Smooth muscle cell (in vitro differentiated cells): ENCODE measurements around the gene SNRPN. TPM values are rescaled to one million over a fixed set of nuclear protein-coding genes. Genes with fewer than 3 reads are reported as not detected.
"Not testable (repeated sequence)": the region's sequence is repeated elsewhere in the genome, so short reads cannot be mapped to it uniquely, and the experiment has no call there.

ENCODE experiments used
- DNase-seq: peaks from one replicate; lab custom pipeline; 2025; ENCODE audit not compliant: unreplicated experiment; lab: John Stamatoyannopoulos, UW
- H2AFZ ChIP-seq: fragments of 200-600 bp; sonication (generic); 2 replicates; pipeline ENCODE4 v1.6.0; 2016; ENCODE audit warnings: antibody characterized with exemption, low read depth, mild to moderate bottlenecking
- H3F3A ChIP-seq: fragments of 200-600 bp; sonication (generic); 2 replicates; pipeline ENCODE4 v1.6.0; 2017; ENCODE audit warnings: antibody characterized with exemption, low read depth
- H3K27ac ChIP-seq: fragments of 200-600 bp; sonication (generic); 2 replicates; pipeline ENCODE4 v1.5.1; 2016; ENCODE audit warnings: low read depth, mild to moderate bottlenecking
- H3K27me3 ChIP-seq: fragments of 200-600 bp; sonication (generic); 2 replicates; pipeline ENCODE4 v1.6.1; 2016; ENCODE audit warnings: low read depth, mild to moderate bottlenecking
- H3K36me3 ChIP-seq: fragments of 200-600 bp; sonication (generic); 2 replicates; pipeline ENCODE4 v1.5.1; 2016; ENCODE audit warnings: low read depth
- H3K4me1 ChIP-seq: fragments of 200-600 bp; sonication (generic); 2 replicates; pipeline ENCODE4 v1.5.1; 2016; ENCODE audit warnings: low read depth
- H3K4me2 ChIP-seq: fragments of 200-600 bp; sonication (generic); 2 replicates; pipeline ENCODE4 v1.6.0; 2016; ENCODE audit warnings: mild to moderate bottlenecking
- H3K4me3 ChIP-seq: fragments of 200-600 bp; sonication (generic); 2 replicates; pipeline ENCODE4 v1.5.1; 2016; ENCODE audit warnings: mild to moderate bottlenecking
- H3K79me2 ChIP-seq: fragments of 200-600 bp; sonication (generic); 2 replicates; pipeline ENCODE4 v1.6.0; 2016; ENCODE audit warnings: low read depth, mild to moderate bottlenecking
- H3K9ac ChIP-seq: fragments of 200-600 bp; sonication (generic); 2 replicates; pipeline ENCODE4 v1.6.0; 2016; ENCODE audit warnings: low read depth
- H3K9me3 ChIP-seq: fragments of 200-600 bp; sonication (generic); replicated peaks from 2 replicates; pipeline ENCODE4 v1.5.1; 2016; ENCODE audit warnings: low read depth
- H4K20me1 ChIP-seq: fragments of 200-600 bp; sonication (generic); 2 replicates; pipeline ENCODE4 v1.6.0; 2016; ENCODE audit warnings: low read depth
- WGBS: methylation state at CpG from one replicate; pipeline ENCODE4 v1.1.7; 2016; ENCODE audit warnings: low lambda C conversion rate; 5-methylcytosine and 5-hydroxymethylcytosine counted together
- polyA plus RNA-seq: library from polyadenylated mRNA; unstranded; fragments of >200 nt; fragmentation: Nextera tagmentation; extraction: Ambion mirVana; gene quantifications from 2 replicates; pipeline ENCODE4 v1.2.1, GENCODE V29; 2016
- total RNA-seq: library from RNA; depleted of rRNA; stranded (reverse); fragments of >200 nt; gene quantifications from 2 replicates; pipeline ENCODE4 v1.2.3, GENCODE V29; 2014
- TF ChIP-seq, protein P1 (sequence below): fragments of 200-600 bp; sonication (generic); IDR thresholded peaks from 2 replicates; pipeline ENCODE4 v1.5.1; 2017; ENCODE audit warnings: borderline replicate concordance, mild to moderate bottlenecking, antibody characterized with exemption; ENCODE audit not compliant: insufficient read depth, poor library complexity, severe bottlenecking

Gene SNRPN
- total and polyA plus RNA-seq, 2 experiments from 2014 or later, result 206 to 309 TPM

GRCh38 chr15:24933716-24934115, 21.1 kb upstream of the SNRPN start:
- Histone ChIP-seq H3K36me3 (no peaks in the 10 kb centered on the region), H4K20me1 (no peaks in the 10 kb centered on the region), H3K4me2 (no peak overlapping the region), H3K4me1 (no peaks in the 10 kb centered on the region), H2AFZ (no peak overlapping the region), H3K27me3 (no peaks in the 10 kb centered on the region), H3K9ac (no peak overlapping the region), H3K79me2 (no peaks in the 10 kb centered on the region), H3K27ac (no peak overlapping the region), H3F3A (no peaks in the 10 kb centered on the region), H3K4me3 (no peak overlapping the region), H3K9me3 (no peaks in the 10 kb centered on the region)
- DNase-seq, result no peak
- TF ChIP-seq, protein P1, sequence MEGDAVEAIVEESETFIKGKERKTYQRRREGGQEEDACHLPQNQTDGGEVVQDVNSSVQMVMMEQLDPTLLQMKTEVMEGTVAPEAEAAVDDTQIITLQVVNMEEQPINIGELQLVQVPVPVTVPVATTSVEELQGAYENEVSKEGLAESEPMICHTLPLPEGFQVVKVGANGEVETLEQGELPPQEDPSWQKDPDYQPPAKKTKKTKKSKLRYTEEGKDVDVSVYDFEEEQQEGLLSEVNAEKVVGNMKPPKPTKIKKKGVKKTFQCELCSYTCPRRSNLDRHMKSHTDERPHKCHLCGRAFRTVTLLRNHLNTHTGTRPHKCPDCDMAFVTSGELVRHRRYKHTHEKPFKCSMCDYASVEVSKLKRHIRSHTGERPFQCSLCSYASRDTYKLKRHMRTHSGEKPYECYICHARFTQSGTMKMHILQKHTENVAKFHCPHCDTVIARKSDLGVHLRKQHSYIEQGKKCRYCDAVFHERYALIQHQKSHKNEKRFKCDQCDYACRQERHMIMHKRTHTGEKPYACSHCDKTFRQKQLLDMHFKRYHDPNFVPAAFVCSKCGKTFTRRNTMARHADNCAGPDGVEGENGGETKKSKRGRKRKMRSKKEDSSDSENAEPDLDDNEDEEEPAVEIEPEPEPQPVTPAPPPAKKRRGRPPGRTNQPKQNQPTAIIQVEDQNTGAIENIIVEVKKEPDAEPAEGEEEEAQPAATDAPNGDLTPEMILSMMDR, result no peak
- WGBS, result 94% methylated on average over 7 of the region's 7 CpGs

DNA sequence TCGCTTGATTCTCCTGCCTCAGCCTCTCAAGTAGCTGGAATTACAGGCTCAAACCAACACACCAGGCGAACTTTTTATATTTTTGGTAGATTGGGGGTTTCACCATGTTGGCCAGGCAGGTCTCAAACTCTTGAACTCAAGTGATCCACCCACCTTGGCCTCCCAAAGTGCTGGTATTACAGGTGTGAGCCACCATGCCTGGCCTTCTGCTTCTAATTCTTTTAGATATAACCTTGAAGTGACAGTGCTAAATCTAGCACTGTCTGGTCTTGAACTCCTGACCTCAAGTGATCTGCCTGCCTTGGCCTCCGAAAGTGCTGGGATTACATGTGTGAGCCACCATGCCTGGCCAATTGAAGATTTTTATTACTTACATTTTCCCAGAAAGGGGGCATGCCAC, 16.6 kb upstream of the SNRPN start:
- H4K20me1 ChIP-seq, H3K27ac ChIP-seq, H3K79me2 ChIP-seq, H3K9me3 ChIP-seq, H3F3A ChIP-seq, H3K4me3 ChIP-seq, H2AFZ ChIP-seq, H3K4me1 ChIP-seq, H3K9ac ChIP-seq, H3K27me3 ChIP-seq, DNase-seq, H3K4me2 ChIP-seq, H3K36me3 ChIP-seq: not testable (repeated sequence)
- WGBS, result 78% methylated on average over 3 of the region's 3 CpGs

GRCh38 chr15:24940236-24940635, 14.6 kb upstream of the SNRPN start:
- Histone ChIP-seq H3K27me3 (no peaks in the 10 kb centered on the region), H3K27ac (no peak overlapping the region), H3F3A (no peaks in the 10 kb centered on the region), H3K9ac (no peak overlapping the region), H3K79me2 (no peaks in the 10 kb centered on the region), H3K4me1 (no peaks in the 10 kb centered on the region), H2AFZ (no peak overlapping the region), H3K36me3 (no peaks in the 10 kb centered on the region), H3K4me3 (no peak overlapping the region), H3K4me2 (no peak overlapping the region), H4K20me1 (no peaks in the 10 kb centered on the region), H3K9me3 (no peaks in the 10 kb centered on the region)
- no peak for DNase-seq
- WGBS, result 64% methylated on average over 2 of the region's 2 CpGs
- TF ChIP-seq, protein P1, result no peak

DNA sequence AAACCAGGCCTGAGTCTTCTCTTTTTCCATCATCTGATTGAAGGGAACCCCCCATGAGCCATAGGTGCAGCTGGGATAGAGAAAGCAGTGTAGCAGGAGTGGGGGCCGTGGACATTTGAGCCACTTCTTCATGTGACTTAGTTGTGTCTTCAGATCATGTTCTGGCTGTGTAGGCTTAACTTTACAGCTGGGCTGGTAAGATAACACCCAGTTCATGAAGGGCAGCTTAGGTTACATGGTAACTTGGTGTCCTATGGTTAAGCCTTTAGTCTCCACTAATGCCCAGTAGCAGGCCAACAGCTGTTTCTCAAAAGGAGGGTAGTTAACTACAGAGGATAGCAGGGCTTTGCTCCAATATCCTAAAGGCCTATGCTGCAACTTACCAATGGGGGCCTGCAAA, 11.4 kb upstream of the SNRPN start:
- Histone ChIP-seq H3K9me3 (no peaks in the 10 kb centered on the region), H3K27me3 (no peaks in the 10 kb centered on the region), H2AFZ (no peak overlapping the region), H4K20me1 (no peaks in the 10 kb centered on the region), H3K4me2 (no peak overlapping the region), H3K36me3 (no peaks in the 10 kb centered on the region), H3K79me2 (no peaks in the 10 kb centered on the region), H3F3A (no peaks in the 10 kb centered on the region), H3K9ac (no peak overlapping the region), H3K4me3 (no peak overlapping the region), H3K4me1 (no peaks in the 10 kb centered on the region), H3K27ac (no peak overlapping the region)
- TF ChIP-seq, protein P1, result no peak
- DNase-seq, result no peak
- WGBS, result 57% methylated on average over 1 of the region's 1 CpG
